Endothelial cell of umbilical vein (primary cell): Measurements from ENCODE around the gene CCL4. TPM values are rescaled to one million over a fixed set of nuclear protein-coding genes. Genes with fewer than 3 reads are reported as not detected.

Experiments used
- BruUV-seq: library from RNA; stranded (reverse); fragments of 400-500 nt; replicated peaks from 2 replicates; lab custom pipeline; 2021; lab: Mats Ljungman, UMichigan
- CTCF ChIA-PET: fragments of 300-600, 350-600 bp; sonication (Branson Sonifier 250); formaldehyde crosslinking; loops from one replicate; lab custom pipeline; 2021; ENCODE audit warnings: antibody characterized with exemption, inconsistent platforms; lab: Charles Lee
- POLR2A ChIA-PET: fragments of 300-600, 350-600 bp; sonication (Branson Sonifier 250); formaldehyde crosslinking; loops from one replicate; lab custom pipeline; 2021; ENCODE audit warnings: antibody characterized with exemption, inconsistent platforms; lab: Charles Lee
- DNase-seq: peaks from one replicate; pipeline ENCODE4 v3.0.0-alpha.2; 2011; ENCODE audit warnings: low read depth, low spot score
- FAIRE-seq: peaks from 2 replicates; lab custom pipeline; 2011; peaks lifted over from hg19 to GRCh38; lab: Jason Lieb, UNC
- H2AFZ ChIP-seq: 2 replicates; pipeline ENCODE4 v1.6.0; 2012; ENCODE audit warnings: low read depth, low read length, control low read depth, inconsistent platforms
- H3K27ac ChIP-seq: 2 replicates; pipeline ENCODE4 v1.5.1; 2011; ENCODE audit warnings: low read depth, mild to moderate bottlenecking, control low read depth, low read length, moderate library complexity; ENCODE audit not compliant: insufficient read depth
- H3K27me3 ChIP-seq, 2 experiments: 2 replicates each; pipeline versions ENCODE4 v1.6.0 to v1.6.1; 2011; ENCODE audit warnings: low read length in 2 of 2, mixed read lengths in 1 of 2; ENCODE audit not compliant: control insufficient read depth in 2 of 2, insufficient read depth in 2 of 2
- H3K36me3 ChIP-seq, 2 experiments: 2 replicates in 1 of 2; 3 replicates in 1 of 2; pipeline ENCODE4 v1.5.1; 2011; ENCODE audit warnings: low read length in 2 of 2, mild to moderate bottlenecking in 1 of 2, moderate library complexity in 1 of 2; ENCODE audit not compliant: control insufficient read depth in 2 of 2, insufficient read depth in 2 of 2; ENCODE audit errors: extremely low read depth in 1 of 2
- H3K4me1 ChIP-seq: 3 replicates; pipeline ENCODE4 v1.5.1; 2011; ENCODE audit warnings: mild to moderate bottlenecking, low read length; ENCODE audit not compliant: control insufficient read depth, insufficient read depth; ENCODE audit errors: extremely low read depth
- H3K4me2 ChIP-seq: 2 replicates; pipeline ENCODE4 v1.6.1; 2011; ENCODE audit warnings: low read length, control low read depth, mixed read lengths; ENCODE audit not compliant: insufficient read depth
- H3K4me3 ChIP-seq, 3 experiments: fragments of 200-600 bp in 1 of 3; sonication (generic), shearing (Covaris generic) in 1 of 3; replicated peaks in 1 of 3; 2 replicates each; pipeline ENCODE4 v1.5.1; 2011 to 2016; ENCODE audit warnings: control low read depth in 3 of 3, low read length in 3 of 3, mild to moderate bottlenecking in 2 of 3, inconsistent platforms in 1 of 3, low read depth in 1 of 3, moderate library complexity in 1 of 3; ENCODE audit not compliant: insufficient read depth in 1 of 3
- H3K79me2 ChIP-seq: 2 replicates; pipeline ENCODE4 v1.6.0; 2012; ENCODE audit warnings: low read length, inconsistent platforms; ENCODE audit not compliant: control insufficient read depth, insufficient read depth
- H3K9ac ChIP-seq: replicated peaks from 2 replicates; pipeline ENCODE3; 2011; ENCODE audit warnings: low read length, control low read depth; ENCODE audit not compliant: insufficient read depth; ENCODE audit errors: extremely low read depth
- H3K9me1 ChIP-seq: replicated peaks from 3 replicates; pipeline ENCODE4 v1.6.0; 2011; ENCODE audit warnings: mild to moderate bottlenecking, low read length; ENCODE audit not compliant: control insufficient read depth, insufficient read depth; ENCODE audit errors: extremely low read depth
- H3K9me3 ChIP-seq: replicated peaks from 2 replicates; pipeline ENCODE4 v1.5.1; 2012; ENCODE audit warnings: low read length, inconsistent platforms; ENCODE audit not compliant: control insufficient read depth, insufficient read depth
- H4K20me1 ChIP-seq: replicated peaks from 2 replicates; pipeline ENCODE3; 2011; ENCODE audit warnings: mild to moderate bottlenecking, low read length; ENCODE audit not compliant: control insufficient read depth, insufficient read depth; ENCODE audit errors: extremely low read depth
- EZH2 ChIP-seq: IDR thresholded peaks from 2 replicates; pipeline ENCODE4 v1.6.1; 2012; ENCODE audit warnings: borderline replicate concordance, low read depth, mild to moderate bottlenecking, moderate library complexity, low read length, inconsistent platforms; ENCODE audit not compliant: severe bottlenecking
- FOS ChIP-seq: IDR thresholded peaks from 2 replicates; pipeline ENCODE4 v1.6.1; 2011; ENCODE audit warnings: mild to moderate bottlenecking, low read length, moderate library complexity, borderline replicate concordance; ENCODE audit not compliant: insufficient read depth
- GATA2 ChIP-seq: IDR thresholded peaks from 2 replicates; pipeline ENCODE4 v1.7.0; 2011; ENCODE audit warnings: low read depth, mild to moderate bottlenecking, moderate library complexity, mixed read lengths, low read length; ENCODE audit not compliant: insufficient read length, insufficient read depth
- JUN ChIP-seq: IDR thresholded peaks from 2 replicates; pipeline ENCODE4 v1.6.1; 2011; ENCODE audit warnings: borderline replicate concordance, low read depth; ENCODE audit not compliant: insufficient read length, insufficient read depth
- MYC ChIP-seq: IDR thresholded peaks from one replicate; pipeline ENCODE4 v1.6.1; 2011; ENCODE audit warnings: mild to moderate bottlenecking, low read depth, low read length
- POLR2A ChIP-seq: IDR thresholded peaks from 2 replicates; pipeline ENCODE4 v1.6.1; 2012; ENCODE audit warnings: low read depth, mild to moderate bottlenecking, control low read depth, low read length
- POLR2AphosphoS5 ChIP-seq: IDR thresholded peaks from 2 replicates; pipeline ENCODE4 v1.6.1; 2012; ENCODE audit warnings: low read depth, mild to moderate bottlenecking, control low read depth, low read length, moderate library complexity; ENCODE audit not compliant: insufficient read depth
- dilution Hi-C: fragments of 300-500 bp; cut with MboI; formaldehyde crosslinking; loops from one replicate; pipeline ENCODE4 v1.15.0; 2019; ENCODE audit warnings: low sequenced_read_pairs; ENCODE audit not compliant: extremely low pct_ligation_motif_present
- intact Hi-C: fragments of 100-400 bp; cut with micrococcal nuclease; formaldehyde crosslinking; loops from one replicate; pipeline ENCODE4 v1.10.0; 2022
- polyA plus RNA-seq, 4 experiments: library from polyadenylated mRNA; depleted of rRNA in 3 of 4; stranded (reverse) in 3 of 4; unstranded in 1 of 4; fragments of >200 nt; gene quantifications; 2 replicates each; pipeline versions ENCODE4 v1.2.1 to v1.2.3, GENCODE V29; 2011 to 2012; ENCODE audit warnings: missing spikeins in 1 of 4
- total RNA-seq: library from RNA; stranded (reverse); gene quantifications from 2 replicates; pipeline ENCODE4 v1.2.3, GENCODE V29; 2021
- TF ChIP-seq, protein P1 (sequence below): IDR thresholded peaks from 2 replicates; pipeline ENCODE4 v1.6.1; 2011; ENCODE audit not compliant: insufficient read depth, insufficient read length
- TF ChIP-seq, protein P2 (sequence below), 2 donors: IDR thresholded peaks; 1 replicate in 1 of 2; 2 replicates in 1 of 2; pipeline ENCODE4 v1.5.1; 2011; ENCODE audit warnings: low read length in 2 of 2, mild to moderate bottlenecking in 2 of 2, moderate library complexity in 2 of 2, control low read depth in 1 of 2, inconsistent platforms in 1 of 2, low read depth in 1 of 2; ENCODE audit not compliant: insufficient read depth in 1 of 2; ENCODE audit errors: extremely low read depth in 1 of 2

Gene CCL4
- total and polyA plus RNA-seq, 2 donors (not counting 3 experiments of a cell fraction or from before 2014, with no cell fraction given): not detected

DNA sequence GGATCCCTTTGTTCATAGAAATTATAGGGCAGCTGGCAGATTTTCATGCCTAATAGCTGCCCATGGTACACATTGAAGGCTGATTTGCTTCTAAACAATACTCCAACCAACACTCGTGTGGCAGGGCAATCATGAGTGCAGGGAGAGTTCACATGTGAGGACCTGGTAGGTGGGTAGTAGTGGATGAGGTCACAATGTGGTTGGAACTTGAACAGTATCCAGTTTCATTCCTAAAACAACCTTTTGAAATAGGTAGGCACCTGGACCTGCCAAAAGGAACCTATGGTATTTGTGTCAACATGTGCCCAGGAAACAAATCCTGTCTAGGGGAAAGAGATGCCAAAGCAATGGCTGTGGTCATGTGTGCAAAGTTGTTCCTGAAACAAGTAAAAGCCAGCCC is 32.8 kb downstream of the CCL4 start:
- H3K9me1 ChIP-seq: no peaks in the 10 kb centered on the region
- peaks cover 0 to 8% of the 10 kb centered on the region in 2 experiments for H3K27me3 ChIP-seq
- no peaks in the 10 kb centered on the region for H3K9me3 ChIP-seq
- intact Hi-C loops: no loop called here
- no peak overlapping the region for H2AFZ ChIP-seq
- H4K20me1 ChIP-seq: no peaks in the 10 kb centered on the region
- no TSS peak for BruUV-seq
- POLR2A ChIA-PET: no interaction called here
- no peak for TF ChIP-seq MYC
- TF ChIP-seq POLR2AphosphoS5: no peak
- TF ChIP-seq JUN: no peak
- TF ChIP-seq GATA2: no peak
- TF ChIP-seq, protein P1, sequence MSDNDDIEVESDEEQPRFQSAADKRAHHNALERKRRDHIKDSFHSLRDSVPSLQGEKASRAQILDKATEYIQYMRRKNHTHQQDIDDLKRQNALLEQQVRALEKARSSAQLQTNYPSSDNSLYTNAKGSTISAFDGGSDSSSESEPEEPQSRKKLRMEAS: no peak
- no peak for TF ChIP-seq FOS
- TF ChIP-seq, protein P2, sequence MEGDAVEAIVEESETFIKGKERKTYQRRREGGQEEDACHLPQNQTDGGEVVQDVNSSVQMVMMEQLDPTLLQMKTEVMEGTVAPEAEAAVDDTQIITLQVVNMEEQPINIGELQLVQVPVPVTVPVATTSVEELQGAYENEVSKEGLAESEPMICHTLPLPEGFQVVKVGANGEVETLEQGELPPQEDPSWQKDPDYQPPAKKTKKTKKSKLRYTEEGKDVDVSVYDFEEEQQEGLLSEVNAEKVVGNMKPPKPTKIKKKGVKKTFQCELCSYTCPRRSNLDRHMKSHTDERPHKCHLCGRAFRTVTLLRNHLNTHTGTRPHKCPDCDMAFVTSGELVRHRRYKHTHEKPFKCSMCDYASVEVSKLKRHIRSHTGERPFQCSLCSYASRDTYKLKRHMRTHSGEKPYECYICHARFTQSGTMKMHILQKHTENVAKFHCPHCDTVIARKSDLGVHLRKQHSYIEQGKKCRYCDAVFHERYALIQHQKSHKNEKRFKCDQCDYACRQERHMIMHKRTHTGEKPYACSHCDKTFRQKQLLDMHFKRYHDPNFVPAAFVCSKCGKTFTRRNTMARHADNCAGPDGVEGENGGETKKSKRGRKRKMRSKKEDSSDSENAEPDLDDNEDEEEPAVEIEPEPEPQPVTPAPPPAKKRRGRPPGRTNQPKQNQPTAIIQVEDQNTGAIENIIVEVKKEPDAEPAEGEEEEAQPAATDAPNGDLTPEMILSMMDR (IDR thresholded peaks at IDR 0.05; ENCODE audit: extremely low read depth in 1 of 2, insufficient read depth in 1 of 2, low read depth in 1 of 2, low read length in 2 of 2): no peak
- TF ChIP-seq EZH2: no peak
- no peak for TF ChIP-seq POLR2A
- dilution Hi-C loops: no loop called here
- no peak overlapping the region for H3K9ac ChIP-seq
- H3K4me1 ChIP-seq: no peaks in the 10 kb centered on the region
- no peak overlapping the region for H3K4me3 ChIP-seq
- no peak overlapping the region for H3K4me2 ChIP-seq
- DNase-seq: no peak
- H3K36me3 ChIP-seq: no peaks in the 10 kb centered on the region
- CTCF ChIA-PET: interaction anchor here (1.1 to 2.4 kb wide), 2 partner anchors 13 to 127 kb away, joined by 3 to 17 read pairs; no protein-coding TSS in a partner anchor
- no peak for FAIRE-seq
- H3K79me2 ChIP-seq: no peaks in the 10 kb centered on the region
- no peak overlapping the region for H3K27ac ChIP-seq
